ENCODE data around the gene BCS1L. TPM values are rescaled to one million over a fixed set of nuclear protein-coding genes. Genes with fewer than 3 reads are reported as not detected.

The BCS1L gene
- total and polyA plus RNA-seq, 9 of the 15 experiments (the other 6 are each of a cell fraction or from before 2014, with no cell fraction given): 37.6 to 103 (median 56.7) TPM

DNA sequence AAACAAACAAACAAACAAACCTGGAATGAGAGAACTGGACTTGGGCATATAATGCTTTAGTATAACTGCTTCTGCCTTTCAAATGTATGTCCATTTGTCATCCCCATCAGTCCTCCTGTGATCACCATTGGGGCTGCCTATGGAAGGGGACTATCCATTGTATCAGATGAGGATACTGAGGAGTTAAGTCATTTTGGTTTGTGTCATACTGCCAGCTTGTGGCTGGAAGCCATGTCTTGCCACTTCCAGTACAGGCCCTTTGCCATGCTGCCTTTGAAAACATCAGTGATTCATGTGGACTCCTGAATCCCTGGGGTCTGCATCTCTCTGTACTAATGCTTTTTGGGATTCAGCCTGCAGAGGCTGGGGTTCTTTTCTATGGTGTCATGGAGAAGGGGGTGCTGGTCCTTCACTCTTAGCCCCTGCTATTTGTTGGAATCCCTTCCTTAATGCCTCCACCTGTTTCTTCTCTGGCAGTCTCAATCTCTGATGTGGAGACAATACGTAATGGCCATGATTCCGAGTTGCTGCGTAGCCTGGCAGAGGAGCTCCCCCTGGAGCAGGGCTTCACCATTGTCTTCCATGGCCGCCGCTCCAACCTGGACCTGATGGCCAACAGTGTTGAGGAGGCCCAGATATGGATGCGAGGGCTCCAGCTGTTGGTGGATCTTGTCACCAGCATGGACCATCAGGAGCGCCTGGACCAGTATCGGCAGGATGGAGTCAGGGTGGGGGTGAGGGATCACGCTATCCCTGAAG, 41.2 kb upstream of the BCS1L start (continued):
- TF ChIP-seq, protein P1, sequence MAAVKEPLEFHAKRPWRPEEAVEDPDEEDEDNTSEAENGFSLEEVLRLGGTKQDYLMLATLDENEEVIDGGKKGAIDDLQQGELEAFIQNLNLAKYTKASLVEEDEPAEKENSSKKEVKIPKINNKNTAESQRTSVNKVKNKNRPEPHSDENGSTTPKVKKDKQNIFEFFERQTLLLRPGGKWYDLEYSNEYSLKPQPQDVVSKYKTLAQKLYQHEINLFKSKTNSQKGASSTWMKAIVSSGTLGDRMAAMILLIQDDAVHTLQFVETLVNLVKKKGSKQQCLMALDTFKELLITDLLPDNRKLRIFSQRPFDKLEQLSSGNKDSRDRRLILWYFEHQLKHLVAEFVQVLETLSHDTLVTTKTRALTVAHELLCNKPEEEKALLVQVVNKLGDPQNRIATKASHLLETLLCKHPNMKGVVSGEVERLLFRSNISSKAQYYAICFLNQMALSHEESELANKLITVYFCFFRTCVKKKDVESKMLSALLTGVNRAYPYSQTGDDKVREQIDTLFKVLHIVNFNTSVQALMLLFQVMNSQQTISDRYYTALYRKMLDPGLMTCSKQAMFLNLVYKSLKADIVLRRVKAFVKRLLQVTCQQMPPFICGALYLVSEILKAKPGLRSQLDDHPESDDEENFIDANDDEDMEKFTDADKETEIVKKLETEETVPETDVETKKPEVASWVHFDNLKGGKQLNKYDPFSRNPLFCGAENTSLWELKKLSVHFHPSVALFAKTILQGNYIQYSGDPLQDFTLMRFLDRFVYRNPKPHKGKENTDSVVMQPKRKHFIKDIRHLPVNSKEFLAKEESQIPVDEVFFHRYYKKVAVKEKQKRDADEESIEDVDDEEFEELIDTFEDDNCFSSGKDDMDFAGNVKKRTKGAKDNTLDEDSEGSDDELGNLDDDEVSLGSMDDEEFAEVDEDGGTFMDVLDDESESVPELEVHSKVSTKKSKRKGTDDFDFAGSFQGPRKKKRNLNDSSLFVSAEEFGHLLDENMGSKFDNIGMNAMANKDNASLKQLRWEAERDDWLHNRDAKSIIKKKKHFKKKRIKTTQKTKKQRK (IDR thresholded peaks at IDR 0.05; ENCODE audit: borderline replicate concordance, low read depth, low read length): no peak
- TF ChIP-seq PURB (CRISPR knock-in tag; IDR thresholded peaks at IDR 0.05; ENCODE audit: low read depth) (no peak), XRCC5 (IDR thresholded peaks at IDR 0.05; ENCODE audit: low read depth, low read length) (no peak), TCFL5 (CRISPR knock-in tag; conservative IDR thresholded peaks at IDR 0.05) (no peak), ZNF316 (IDR thresholded peaks at IDR 0.05) (no peak)

DNA sequence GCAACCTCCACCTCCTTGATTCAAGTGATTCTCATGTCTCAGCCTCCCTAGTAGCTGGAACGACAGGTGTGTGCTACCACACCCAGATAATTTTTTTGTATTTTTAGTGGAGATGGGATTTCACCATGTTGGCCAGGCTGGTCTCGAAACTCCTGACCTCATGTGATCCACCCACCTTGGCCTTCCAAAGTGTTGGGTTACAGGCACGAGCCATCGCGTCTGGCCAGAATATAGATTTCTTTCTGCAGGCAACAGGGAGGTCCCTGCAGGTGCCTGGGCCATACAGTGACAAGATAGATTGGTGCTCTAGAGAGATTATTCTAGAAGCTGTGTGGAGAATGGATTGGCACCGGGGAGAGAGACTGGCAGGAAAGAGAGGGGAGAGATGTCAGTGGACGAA, 38.5 kb upstream of the BCS1L start:
- Histone ChIP-seq H3K9me1 (ENCODE audit: control insufficient read depth, insufficient read depth, low read length) (no peaks in the 10 kb centered on the region), H3K27me3 (ENCODE audit: control insufficient read depth in 2 of 2, insufficient read depth in 2 of 2, low read length in 2 of 2) (no peaks in the 10 kb centered on the region), H3K27ac (ENCODE audit: extremely low read depth, low read depth, low read length) (no peak overlapping the region), H3K4me3 (no peak overlapping the region), H3K79me2 (ENCODE audit: control insufficient read depth, insufficient read depth, low read length) (no peaks in the 10 kb centered on the region), H2AFZ (ENCODE audit: low read depth, low read length) (no peak overlapping the region), H3K4me1 (replicated peaks in 1 of 2; ENCODE audit: control insufficient read depth in 2 of 2, insufficient read depth in 2 of 2, low read length in 2 of 2) (no peaks in the 10 kb centered on the region; a peak in 1 of 5 replicates), H3K9ac (ENCODE audit: insufficient read depth in 1 of 2, low read depth in 2 of 2, low read length in 2 of 2) (no peak overlapping the region), H3K36me3 (ENCODE audit: control insufficient read depth, insufficient read depth, low read length) (no peaks in the 10 kb centered on the region), H3K4me2 (ENCODE audit: insufficient read depth, low read length) (no peak overlapping the region), H4K20me1 (replicated peaks; ENCODE audit: control insufficient read depth, insufficient read depth, low read length) (no peaks in the 10 kb centered on the region), H3K9me3 (replicated peaks; ENCODE audit: control insufficient read depth, insufficient read depth, low read depth, low read length) (no peaks in the 10 kb centered on the region)
- TF ChIP-seq RBM14 (IDR thresholded peaks at IDR 0.05; ENCODE audit: borderline replicate concordance, insufficient read depth, low read depth, low read length) (no peak), BCOR (IDR thresholded peaks at IDR 0.05) (no peak), ZBED1 (IDR thresholded peaks at IDR 0.05) (no peak), ZNF699 (CRISPR knock-in tag; IDR thresholded peaks at IDR 0.05; ENCODE audit: insufficient replicate concordance) (no peak)
- TF ChIP-seq, protein P2, sequence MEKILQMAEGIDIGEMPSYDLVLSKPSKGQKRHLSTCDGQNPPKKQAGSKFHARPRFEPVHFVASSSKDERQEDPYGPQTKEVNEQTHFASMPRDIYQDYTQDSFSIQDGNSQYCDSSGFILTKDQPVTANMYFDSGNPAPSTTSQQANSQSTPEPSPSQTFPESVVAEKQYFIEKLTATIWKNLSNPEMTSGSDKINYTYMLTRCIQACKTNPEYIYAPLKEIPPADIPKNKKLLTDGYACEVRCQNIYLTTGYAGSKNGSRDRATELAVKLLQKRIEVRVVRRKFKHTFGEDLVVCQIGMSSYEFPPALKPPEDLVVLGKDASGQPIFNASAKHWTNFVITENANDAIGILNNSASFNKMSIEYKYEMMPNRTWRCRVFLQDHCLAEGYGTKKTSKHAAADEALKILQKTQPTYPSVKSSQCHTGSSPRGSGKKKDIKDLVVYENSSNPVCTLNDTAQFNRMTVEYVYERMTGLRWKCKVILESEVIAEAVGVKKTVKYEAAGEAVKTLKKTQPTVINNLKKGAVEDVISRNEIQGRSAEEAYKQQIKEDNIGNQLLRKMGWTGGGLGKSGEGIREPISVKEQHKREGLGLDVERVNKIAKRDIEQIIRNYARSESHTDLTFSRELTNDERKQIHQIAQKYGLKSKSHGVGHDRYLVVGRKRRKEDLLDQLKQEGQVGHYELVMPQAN (IDR thresholded peaks at IDR 0.05; ENCODE audit: borderline replicate concordance): no peak
- in situ Hi-C loops (cut with MboI): no loop called here
- ATAC-seq (no peak), FAIRE-seq (no peak), DNase-seq (ENCODE audit: extremely low read depth in 1 of 4, low spot score in 3 of 4) (no peak)
- ChIA-PET CTCF (ENCODE audit: low intra/inter-chr PET ratio) (no interaction called here), POLR2A (no interaction called here)
- no TSS peak for BruUV-seq (replicated peaks)
- WGBS (ENCODE audit: insufficient coverage, low coverage, missing lambda C conversion rate): 3% methylated on average over 6 of the region's 7 CpGs
- intact Hi-C loops (cut with micrococcal nuclease): no loop called here

Measured in K562 (cell line).